Mesendoderm (in vitro differentiated cells): ENCODE results near the gene MAGI2.
"Not testable (repeated sequence)": the region's sequence is repeated elsewhere in the genome, so short reads cannot be mapped to it uniquely, and the experiment has no call there.

Source experiments
- DNase-seq: peaks from one replicate; pipeline ENCODE4 v3.0.0; 2013
- H2AK5ac ChIP-seq: 2 replicates; pipeline ENCODE4 v1.6.1; 2013; ENCODE audit warnings: low read length, inconsistent platforms
- H2BK120ac ChIP-seq: 2 replicates; pipeline ENCODE4 v1.6.1; 2013; ENCODE audit warnings: low read depth, mild to moderate bottlenecking, low read length, moderate library complexity, mixed read lengths
- H2BK15ac ChIP-seq: replicated peaks from 2 replicates; pipeline ENCODE4 v1.6.1; 2013; ENCODE audit warnings: low read depth, mild to moderate bottlenecking, moderate library complexity
- H2BK5ac ChIP-seq: 2 replicates; pipeline ENCODE4 v1.6.1; 2013; ENCODE audit warnings: low read length, inconsistent platforms
- H3K18ac ChIP-seq: 2 replicates; pipeline ENCODE4 v1.6.1; 2013; ENCODE audit warnings: mild to moderate bottlenecking, low read length, mixed read lengths
- H3K23ac ChIP-seq: one replicate; pipeline ENCODE4 v1.6.1; 2013; ENCODE audit warnings: low read length
- H3K27ac ChIP-seq: 2 replicates; pipeline ENCODE4 v1.5.1; 2013; ENCODE audit warnings: low read depth, mild to moderate bottlenecking, inconsistent platforms, low read length, moderate library complexity
- H3K27me3 ChIP-seq: 2 replicates; pipeline ENCODE4 v1.6.1; 2013; ENCODE audit warnings: low read length, control low read depth, mild to moderate bottlenecking, inconsistent platforms; ENCODE audit not compliant: insufficient read depth, poor library complexity
- H3K36me3 ChIP-seq: 2 replicates; pipeline ENCODE4 v1.6.1; 2013; ENCODE audit warnings: low read length, inconsistent platforms; ENCODE audit not compliant: control insufficient read depth, insufficient read depth
- H3K4ac ChIP-seq: one replicate; pipeline ENCODE4 v1.6.1; 2013; ENCODE audit warnings: low read depth, mild to moderate bottlenecking, low read length, moderate library complexity
- H3K4me1 ChIP-seq: 2 replicates; pipeline ENCODE4 v1.6.1; 2013; ENCODE audit warnings: low read depth, low read length, inconsistent platforms; ENCODE audit not compliant: control insufficient read depth
- H3K4me2 ChIP-seq: 2 replicates; pipeline ENCODE4 v1.6.1; 2013; ENCODE audit warnings: low read length
- H3K4me3 ChIP-seq: 2 replicates; pipeline ENCODE4 v1.5.1; 2013; ENCODE audit warnings: mild to moderate bottlenecking, low read length
- H3K56ac ChIP-seq: one replicate; pipeline ENCODE4 v1.6.1; 2013; ENCODE audit warnings: low read length
- H3K79me1 ChIP-seq: 2 replicates; pipeline ENCODE4 v1.6.1; 2013; ENCODE audit warnings: low read length, inconsistent platforms
- H3K79me2 ChIP-seq: 2 replicates; pipeline ENCODE4 v1.6.1; 2013; ENCODE audit warnings: mild to moderate bottlenecking, low read length; ENCODE audit not compliant: control insufficient read depth, insufficient read depth
- H3K9ac ChIP-seq: 2 replicates; pipeline ENCODE4 v1.6.1; 2013; ENCODE audit warnings: low read length, inconsistent platforms
- H4K5ac ChIP-seq: one replicate; pipeline ENCODE4 v1.6.1; 2013; ENCODE audit warnings: low read length
- H4K8ac ChIP-seq: one replicate; pipeline ENCODE4 v1.6.1; 2013; ENCODE audit warnings: low read depth, mild to moderate bottlenecking, control low read depth, low read length, moderate library complexity
- WGBS: extraction: QIAGEN DNeasy Blood & Tissue Kit; methylation state at CpG from one replicate; pipeline ENCODE4 v1.1.7; 2013; ENCODE audit warnings: low lambda C conversion rate, missing lambda C conversion rate; ENCODE audit not compliant: insufficient coverage; ENCODE audit errors: extremely low coverage; 5-methylcytosine and 5-hydroxymethylcytosine counted together

Gene MAGI2

DNA sequence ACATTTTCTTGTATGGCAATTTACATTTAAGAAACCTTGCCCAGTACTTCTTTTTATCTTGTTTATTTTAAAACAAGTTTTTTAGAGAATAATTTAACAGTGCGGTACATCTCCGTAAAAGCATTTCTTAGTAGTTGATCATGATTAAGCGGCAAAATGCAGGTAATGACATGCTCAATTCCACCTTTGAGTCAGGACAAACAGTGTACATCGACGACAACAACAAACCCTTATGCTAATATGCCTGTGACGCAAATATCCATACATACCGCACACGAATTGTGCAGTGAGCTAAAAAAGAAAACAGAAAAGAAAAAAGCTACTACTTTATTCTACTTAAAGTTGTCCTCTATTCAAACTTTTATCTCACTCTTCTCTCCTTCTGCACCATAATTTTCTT is 1.9 kb downstream of the MAGI2 start:
- H2BK120ac ChIP-seq, result no peak overlapping the region
- no peaks in the 10 kb centered on the region for H3K4me1 ChIP-seq
- H3K4ac ChIP-seq, result no peak overlapping the region
- no peak overlapping the region for H4K8ac ChIP-seq
- H2BK15ac ChIP-seq, result no peak overlapping the region
- peaks cover 10% of the 10 kb centered on the region for H3K27me3 ChIP-seq
- no peak overlapping the region for H3K56ac ChIP-seq
- no peak overlapping the region for H2BK5ac ChIP-seq
- no peak overlapping the region for H3K23ac ChIP-seq
- no CpG with 5 or more reads among the region's 8 CpGs for WGBS
- H3K79me1 ChIP-seq, result no peaks in the 10 kb centered on the region
- no peak overlapping the region for H3K18ac ChIP-seq
- no peak for DNase-seq
- no peak overlapping the region for H3K27ac ChIP-seq
- no peak overlapping the region for H4K5ac ChIP-seq
- H3K79me2 ChIP-seq, result no peaks in the 10 kb centered on the region
- H2AK5ac ChIP-seq, result no peak overlapping the region
- H3K4me3 ChIP-seq, result no peak overlapping the region
- no peak overlapping the region for H3K4me2 ChIP-seq
- H3K36me3 ChIP-seq, result no peaks in the 10 kb centered on the region
- H3K9ac ChIP-seq, result no peak overlapping the region

- H2BK15ac ChIP-seq, H2AK5ac ChIP-seq, H3K9ac ChIP-seq, H4K5ac ChIP-seq, H4K8ac ChIP-seq, H3K27me3 ChIP-seq, H3K27ac ChIP-seq, H3K36me3 ChIP-seq, H3K18ac ChIP-seq, H3K4me1 ChIP-seq, H3K4me2 ChIP-seq, H2BK5ac ChIP-seq, H3K79me2 ChIP-seq, H3K4me3 ChIP-seq, H3K4ac ChIP-seq, H3K79me1 ChIP-seq, H3K23ac ChIP-seq, H3K56ac ChIP-seq, H2BK120ac ChIP-seq: not testable (repeated sequence)
- peak; percentile 0 for DNase-seq
- no CpG with 5 or more reads among the region's 3 CpGs for WGBS
Observed at GRCh38 chr7:79442766-79443165, 10.7 kb downstream of the MAGI2 start.

GRCh38 chr7:79436378-79436777 is 17.1 kb downstream of the MAGI2 start:
- H3K23ac ChIP-seq, result no peak overlapping the region
- H2AK5ac ChIP-seq, result no peak overlapping the region
- H3K4me2 ChIP-seq, result no peak overlapping the region
- no peak overlapping the region for H3K4me3 ChIP-seq
- H3K9ac ChIP-seq, result no peak overlapping the region
- H3K79me1 ChIP-seq, result no peaks in the 10 kb centered on the region
- no peak overlapping the region for H2BK5ac ChIP-seq
- H2BK120ac ChIP-seq, result no peak overlapping the region
- H2BK15ac ChIP-seq, result no peak overlapping the region
- no peak for DNase-seq
- H4K5ac ChIP-seq, result no peak overlapping the region
- no peak overlapping the region for H3K27ac ChIP-seq
- H4K8ac ChIP-seq, result no peak overlapping the region
- no peak overlapping the region for H3K4ac ChIP-seq
- no peaks in the 10 kb centered on the region for H3K4me1 ChIP-seq
- H3K79me2 ChIP-seq, result no peaks in the 10 kb centered on the region
- no peak overlapping the region for H3K18ac ChIP-seq
- no peaks in the 10 kb centered on the region for H3K27me3 ChIP-seq
- no peak overlapping the region for H3K56ac ChIP-seq
- H3K36me3 ChIP-seq, result no peaks in the 10 kb centered on the region

- no peaks in the 10 kb centered on the region for H3K4me1 ChIP-seq
- no peak overlapping the region for H3K4me2 ChIP-seq
- DNase-seq, result no peak
- H3K23ac ChIP-seq, result no peak overlapping the region
- no CpG with 5 or more reads among the region's 1 CpG for WGBS
- H3K79me1 ChIP-seq, result no peaks in the 10 kb centered on the region
- no peak overlapping the region for H2AK5ac ChIP-seq
- H3K9ac ChIP-seq, result no peak overlapping the region
- H4K5ac ChIP-seq, result no peak overlapping the region
- H3K18ac ChIP-seq, result no peak overlapping the region
- H3K4ac ChIP-seq, result no peak overlapping the region
- H2BK120ac ChIP-seq, result no peak overlapping the region
- no peaks in the 10 kb centered on the region for H3K27me3 ChIP-seq
- no peaks in the 10 kb centered on the region for H3K79me2 ChIP-seq
- H3K4me3 ChIP-seq, result no peak overlapping the region
- H4K8ac ChIP-seq, result no peak overlapping the region
- no peak overlapping the region for H3K27ac ChIP-seq
- no peaks in the 10 kb centered on the region for H3K36me3 ChIP-seq
- no peak overlapping the region for H2BK15ac ChIP-seq
- H3K56ac ChIP-seq, result no peak overlapping the region
- H2BK5ac ChIP-seq, result no peak overlapping the region
Observed at GRCh38 chr7:79434867-79435266, 18.6 kb downstream of the MAGI2 start.

DNA sequence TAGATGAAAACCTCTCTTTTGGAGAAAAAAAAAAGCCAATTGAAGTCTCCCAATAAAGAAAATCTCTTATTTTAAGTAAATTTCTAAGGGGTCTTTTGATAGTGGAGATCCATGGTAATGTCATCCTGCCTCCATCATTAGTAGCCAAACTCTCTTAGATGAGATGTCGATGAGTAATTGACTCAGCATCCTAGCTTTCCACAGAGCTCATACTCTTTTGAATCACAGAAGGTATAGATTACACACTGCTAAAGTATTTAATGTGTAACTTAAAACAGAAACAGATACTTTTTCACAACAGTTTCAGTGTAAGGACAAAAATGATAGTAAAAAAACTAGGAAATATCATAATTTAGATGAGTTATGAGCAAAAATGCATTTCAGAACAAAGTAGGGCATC is 19.4 kb downstream of the MAGI2 start:
- Histone ChIP-seq H2BK15ac (no peak overlapping the region), H3K4me3 (no peak overlapping the region), H3K36me3 (no peaks in the 10 kb centered on the region), H3K9ac (no peak overlapping the region), H2BK5ac (no peak overlapping the region), H3K79me1 (no peaks in the 10 kb centered on the region), H3K27ac (no peak overlapping the region), H2BK120ac (no peak overlapping the region), H3K56ac (no peak overlapping the region), H3K27me3 (no peaks in the 10 kb centered on the region), H3K18ac (no peak overlapping the region), H3K4me2 (no peak overlapping the region), H4K8ac (no peak overlapping the region), H3K4me1 (no peaks in the 10 kb centered on the region), H3K4ac (no peak overlapping the region), H2AK5ac (no peak overlapping the region), H3K23ac (no peak overlapping the region), H3K79me2 (no peaks in the 10 kb centered on the region), H4K5ac (no peak overlapping the region)
- no CpG with 5 or more reads among the region's 1 CpG for WGBS
- DNase-seq, result no peak

GRCh38 chr7:79430391-79430790 is 23.1 kb downstream of the MAGI2 start:
- Histone ChIP-seq H4K5ac (no peak overlapping the region), H3K79me1 (no peaks in the 10 kb centered on the region), H2BK15ac (no peak overlapping the region), H3K4ac (no peak overlapping the region), H3K27ac (no peak overlapping the region), H3K79me2 (no peaks in the 10 kb centered on the region), H4K8ac (no peak overlapping the region), H3K18ac (no peak overlapping the region), H3K23ac (no peak overlapping the region), H2AK5ac (no peak overlapping the region), H3K4me1 (no peaks in the 10 kb centered on the region), H3K36me3 (no peaks in the 10 kb centered on the region), H2BK120ac (no peak overlapping the region), H3K56ac (no peak overlapping the region), H3K27me3 (no peaks in the 10 kb centered on the region), H3K4me3 (no peak overlapping the region), H3K4me2 (no peak overlapping the region), H3K9ac (no peak overlapping the region), H2BK5ac (no peak overlapping the region)
- no CpG with 5 or more reads among the region's 2 CpGs for WGBS
- DNase-seq, result no peak
